ENCODE measurements around the gene ZNF3. TPM values are rescaled to one million over a fixed set of nuclear protein-coding genes. Genes with fewer than 3 reads are reported as not detected.
A peak's percentile ranks its signal among the peaks of the same experiment; 100 is the strongest.

Gene ZNF3
- total RNA-seq, 6 donors from 2014 or later = 18.4 to 50.3 (median 22.8) TPM

DNA sequence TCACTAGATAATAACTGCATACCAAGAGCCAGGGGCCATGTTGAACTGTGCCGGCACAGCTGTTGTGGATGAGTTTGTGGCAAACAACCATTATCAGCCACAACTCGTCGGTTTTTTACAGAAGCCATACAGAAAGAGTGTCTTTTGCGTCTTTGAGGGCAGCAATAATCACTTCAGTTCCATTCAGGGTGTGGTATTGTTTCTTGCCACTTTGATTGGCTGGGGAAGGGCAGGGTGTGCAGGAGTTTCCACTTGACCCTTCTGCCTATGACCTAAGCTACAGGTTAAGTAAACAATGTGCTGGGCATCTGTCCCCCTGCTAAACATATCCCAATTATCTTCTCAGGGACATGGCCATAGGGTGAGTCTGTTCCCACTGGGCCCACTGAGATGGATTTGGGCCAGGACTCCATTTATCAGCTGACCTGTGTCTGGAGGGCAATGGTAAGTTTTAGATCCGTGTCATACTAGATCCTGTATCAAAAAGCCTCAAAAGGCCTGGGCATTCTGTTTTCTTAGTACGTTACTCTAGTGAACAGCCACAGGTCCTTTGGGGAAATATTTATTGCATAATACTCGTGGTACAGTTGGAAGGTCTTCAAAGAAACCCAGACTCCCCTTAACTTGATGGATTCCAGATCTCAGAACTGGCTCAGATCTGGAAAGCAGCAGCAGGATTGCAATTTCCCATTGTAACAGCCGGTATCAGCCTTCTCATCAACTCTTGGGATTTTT, 15.9 kb downstream of the ZNF3 start:
- DNase-seq (no peak), ATAC-seq (ENCODE audit: low FRiP score in 2 of 2) (peak; percentile 50 to 84)
- H3K9me3 ChIP-seq = peaks cover 4 to 6% (median 5%) of the 10 kb centered on the region in 4 donors
- no peaks in the 10 kb centered on the region for H3K27me3 ChIP-seq
- 44 to 45% methylated on average over 7 to 8 of the region's 8 CpGs for WGBS, 2 donors
- peaks cover 8 to 21% (median 12%) of the 10 kb centered on the region in 4 donors for H3K4me1 ChIP-seq
- peaks cover 12 to 61% (median 41%) of the 10 kb centered on the region in 4 donors for H3K36me3 ChIP-seq
- TF ChIP-seq EP300 (IDR thresholded peaks at IDR 0.05) (no peak), POLR2AphosphoS5 (IDR thresholded peaks at IDR 0.05) (peak in 1 of 2 donors; percentile 15)
- H3K4me3 ChIP-seq = no peak overlapping the region
- H3K27ac ChIP-seq = peak overlapping the region; percentile 1 to 51 (median 32)

DNA sequence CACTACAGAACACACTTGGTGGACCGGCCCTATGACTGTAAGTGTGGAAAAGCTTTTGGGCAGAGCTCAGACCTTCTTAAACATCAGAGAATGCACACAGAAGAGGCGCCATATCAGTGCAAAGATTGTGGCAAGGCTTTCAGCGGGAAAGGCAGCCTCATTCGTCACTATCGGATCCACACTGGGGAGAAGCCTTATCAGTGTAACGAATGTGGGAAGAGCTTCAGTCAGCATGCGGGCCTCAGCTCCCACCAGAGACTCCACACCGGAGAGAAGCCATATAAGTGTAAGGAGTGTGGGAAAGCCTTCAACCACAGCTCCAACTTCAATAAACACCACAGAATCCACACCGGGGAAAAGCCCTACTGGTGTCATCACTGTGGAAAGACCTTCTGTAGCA, 17.4 kb downstream of the ZNF3 start:
- Histone ChIP-seq H3K4me3 (no peak overlapping the region), H3K36me3 (peaks cover 11 to 61% (median 36%) of the 10 kb centered on the region in 4 donors), H3K27me3 (no peaks in the 10 kb centered on the region), H3K9me3 (no peaks in the 10 kb centered on the region), H3K4me1 (peaks cover 8 to 21% (median 12%) of the 10 kb centered on the region in 4 donors), H3K27ac (no peak overlapping the region)
- DNase-seq (no peak), ATAC-seq (ENCODE audit: low FRiP score in 2 of 2) (no peak)
- 88 to 90% methylated on average over 9 of the region's 9 CpGs for WGBS, 2 donors
- no peak for TF ChIP-seq EP300 (IDR thresholded peaks at IDR 0.05)
- no peak for TF ChIP-seq POLR2A (IDR thresholded peaks at IDR 0.05)
- TF ChIP-seq, protein P1, sequence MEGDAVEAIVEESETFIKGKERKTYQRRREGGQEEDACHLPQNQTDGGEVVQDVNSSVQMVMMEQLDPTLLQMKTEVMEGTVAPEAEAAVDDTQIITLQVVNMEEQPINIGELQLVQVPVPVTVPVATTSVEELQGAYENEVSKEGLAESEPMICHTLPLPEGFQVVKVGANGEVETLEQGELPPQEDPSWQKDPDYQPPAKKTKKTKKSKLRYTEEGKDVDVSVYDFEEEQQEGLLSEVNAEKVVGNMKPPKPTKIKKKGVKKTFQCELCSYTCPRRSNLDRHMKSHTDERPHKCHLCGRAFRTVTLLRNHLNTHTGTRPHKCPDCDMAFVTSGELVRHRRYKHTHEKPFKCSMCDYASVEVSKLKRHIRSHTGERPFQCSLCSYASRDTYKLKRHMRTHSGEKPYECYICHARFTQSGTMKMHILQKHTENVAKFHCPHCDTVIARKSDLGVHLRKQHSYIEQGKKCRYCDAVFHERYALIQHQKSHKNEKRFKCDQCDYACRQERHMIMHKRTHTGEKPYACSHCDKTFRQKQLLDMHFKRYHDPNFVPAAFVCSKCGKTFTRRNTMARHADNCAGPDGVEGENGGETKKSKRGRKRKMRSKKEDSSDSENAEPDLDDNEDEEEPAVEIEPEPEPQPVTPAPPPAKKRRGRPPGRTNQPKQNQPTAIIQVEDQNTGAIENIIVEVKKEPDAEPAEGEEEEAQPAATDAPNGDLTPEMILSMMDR (IDR thresholded peaks at IDR 0.05) = no peak
- TF ChIP-seq POLR2AphosphoS5 (IDR thresholded peaks at IDR 0.05) = no peak

DNA sequence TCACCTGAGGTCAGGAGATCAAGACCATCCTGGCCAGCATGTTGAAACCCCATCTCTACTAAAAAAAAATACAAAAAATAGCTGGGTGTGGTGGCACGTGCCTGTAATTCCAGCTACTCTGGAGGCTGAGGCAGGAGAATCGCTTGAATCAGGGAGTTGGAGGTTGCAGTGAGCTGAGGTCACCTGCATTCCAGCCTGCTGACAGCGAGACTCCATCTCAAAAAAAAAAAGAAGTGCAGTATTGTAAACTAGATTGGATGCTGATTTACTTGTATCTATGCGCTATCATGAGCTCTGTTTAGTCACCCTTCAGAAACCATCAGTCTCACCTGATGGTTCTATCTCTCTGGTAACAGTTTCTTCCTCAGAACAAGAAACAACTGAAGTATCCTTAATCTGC, 18.1 kb downstream of the ZNF3 start:
- TF ChIP-seq POLR2AphosphoS5 (IDR thresholded peaks at IDR 0.05) (no peak), POLR2A (IDR thresholded peaks at IDR 0.05) (no peak), EP300 (IDR thresholded peaks at IDR 0.05) (no peak)
- TF ChIP-seq, protein P1 (IDR thresholded peaks at IDR 0.05) = no peak
- WGBS, 2 donors = 91 to 94% methylated on average over 4 of the region's 4 CpGs
- DNase-seq (no peak), ATAC-seq (ENCODE audit: low FRiP score in 2 of 2) (no peak)
- H3K4me1 ChIP-seq = peaks cover 8 to 21% (median 12%) of the 10 kb centered on the region in 4 donors
- H3K27ac ChIP-seq = no peak overlapping the region
- H3K27me3 ChIP-seq = no peaks in the 10 kb centered on the region
- no peak overlapping the region for H3K4me3 ChIP-seq
- peaks cover 12 to 69% (median 34%) of the 10 kb centered on the region in 4 donors for H3K36me3 ChIP-seq
- H3K9me3 ChIP-seq = no peaks in the 10 kb centered on the region

DNA sequence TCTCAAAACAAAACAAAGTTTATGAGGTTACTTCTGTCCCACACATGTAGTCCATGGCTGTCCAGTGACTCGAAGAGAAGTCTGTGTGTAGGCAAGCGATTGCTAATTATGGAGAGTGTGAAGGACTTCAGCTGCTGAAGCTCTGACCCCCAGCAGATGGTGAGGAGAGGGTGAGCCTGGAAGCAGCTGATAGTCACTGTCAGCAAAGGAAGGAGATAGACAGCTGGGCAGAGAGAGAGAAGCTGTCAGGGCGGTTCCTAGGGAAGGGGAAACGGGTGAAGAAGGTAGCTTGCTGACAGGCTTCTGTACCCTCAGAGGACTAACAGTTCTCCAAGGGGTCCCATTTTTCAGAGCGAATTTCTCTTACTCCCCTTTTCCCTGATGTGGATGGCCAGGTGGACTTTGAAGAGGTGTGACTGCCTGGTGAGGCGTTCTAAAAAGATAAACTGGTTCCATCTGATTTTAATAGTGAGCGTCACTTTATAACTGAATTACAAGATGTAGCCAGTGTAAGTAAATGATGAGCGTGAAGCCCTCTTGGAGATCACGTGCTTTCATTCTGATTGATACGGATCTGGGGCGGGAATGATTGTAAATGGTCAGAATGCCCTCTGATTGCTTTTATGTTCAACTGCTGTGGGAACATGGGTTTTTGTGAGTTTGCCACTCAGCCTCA, 19.9 kb downstream of the ZNF3 start:
- Histone ChIP-seq H3K9me3 (no peaks in the 10 kb centered on the region), H3K27ac (no peak overlapping the region), H3K4me1 (peaks cover 8 to 21% (median 12%) of the 10 kb centered on the region in 4 donors), H3K4me3 (no peak overlapping the region), H3K27me3 (no peaks in the 10 kb centered on the region), H3K36me3 (peaks cover 16 to 73% (median 49%) of the 10 kb centered on the region in 4 donors)
- DNase-seq (no peak), ATAC-seq (ENCODE audit: low FRiP score in 2 of 2) (no peak)
- TF ChIP-seq EP300 (IDR thresholded peaks at IDR 0.05) = no peak
- no peak for TF ChIP-seq POLR2A (IDR thresholded peaks at IDR 0.05)
- no peak for TF ChIP-seq POLR2AphosphoS5 (IDR thresholded peaks at IDR 0.05)
- TF ChIP-seq, protein P1 (IDR thresholded peaks at IDR 0.05) = no peak
- 92 to 95% methylated on average over 11 of the region's 11 CpGs for WGBS, 2 donors

DNA sequence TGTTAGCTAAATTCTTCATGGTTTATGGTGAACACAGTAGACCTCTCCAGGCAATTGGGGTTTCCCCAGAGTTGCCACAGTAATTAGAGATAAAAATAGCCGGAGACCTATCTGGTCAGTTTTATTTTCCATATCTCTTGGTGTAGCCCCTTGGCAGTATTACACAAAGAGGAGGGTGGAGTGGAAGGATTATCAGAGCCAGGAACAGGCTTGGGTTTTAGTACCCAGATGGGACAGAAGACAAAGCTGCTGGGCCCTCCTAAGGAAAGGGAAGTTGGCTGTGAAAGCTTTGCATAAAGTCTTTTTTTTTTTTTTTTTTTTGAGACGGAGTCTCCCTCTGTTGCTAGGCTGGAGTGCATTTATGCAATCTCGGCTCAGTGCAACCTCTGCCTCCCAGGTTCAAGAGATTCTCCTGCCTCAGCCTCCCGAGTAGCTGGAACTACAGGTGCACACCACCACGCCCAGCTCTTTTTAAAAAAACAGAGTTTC, 22.2 kb downstream of the ZNF3 start:
- DNase-seq (no peak), ATAC-seq (ENCODE audit: low FRiP score in 2 of 2) (no peak)
- H3K27ac ChIP-seq = no peak overlapping the region
- H3K36me3 ChIP-seq = peaks cover 12 to 65% (median 45%) of the 10 kb centered on the region in 4 donors
- TF ChIP-seq, protein P1 (IDR thresholded peaks at IDR 0.05) = no peak
- no peak for TF ChIP-seq EP300 (IDR thresholded peaks at IDR 0.05)
- no peak for TF ChIP-seq POLR2AphosphoS5 (IDR thresholded peaks at IDR 0.05)
- TF ChIP-seq POLR2A (IDR thresholded peaks at IDR 0.05) = no peak
- H3K4me1 ChIP-seq = no peaks in the 10 kb centered on the region
- 84 to 87% methylated on average over 5 of the region's 5 CpGs for WGBS, 2 donors
- H3K27me3 ChIP-seq = no peaks in the 10 kb centered on the region
- no peaks in the 10 kb centered on the region for H3K9me3 ChIP-seq
- no peak overlapping the region for H3K4me3 ChIP-seq
